ENCODE data around the gene LRSAM1. TPM values are rescaled to one million over a fixed set of nuclear protein-coding genes. Genes with fewer than 3 reads are reported as not detected.

LRSAM1 gene
- total RNA-seq, 1 donor from 2014 or later = 19.8 TPM

DNA sequence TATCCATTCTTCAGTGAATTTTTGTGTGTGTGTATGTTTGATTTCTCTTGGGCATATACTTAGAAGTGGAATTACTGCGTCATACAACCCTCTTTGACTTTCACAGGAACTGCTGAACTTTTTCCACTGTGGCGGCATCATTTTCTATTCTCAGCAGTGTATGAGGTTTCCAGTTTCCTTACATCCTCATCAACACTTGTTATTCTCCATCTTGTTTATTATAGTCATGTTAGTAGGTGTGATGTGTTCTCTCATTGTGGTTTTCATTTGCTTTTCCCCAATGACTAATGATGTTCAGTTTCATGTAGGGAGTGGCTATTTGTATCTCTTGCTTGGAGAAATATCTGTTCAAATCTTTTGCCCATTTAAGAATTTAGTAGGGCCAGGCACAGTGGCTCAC lies 24.6 kb upstream of the LRSAM1 start:
- no peak for DNase-seq (ENCODE audit: low read depth)

DNA sequence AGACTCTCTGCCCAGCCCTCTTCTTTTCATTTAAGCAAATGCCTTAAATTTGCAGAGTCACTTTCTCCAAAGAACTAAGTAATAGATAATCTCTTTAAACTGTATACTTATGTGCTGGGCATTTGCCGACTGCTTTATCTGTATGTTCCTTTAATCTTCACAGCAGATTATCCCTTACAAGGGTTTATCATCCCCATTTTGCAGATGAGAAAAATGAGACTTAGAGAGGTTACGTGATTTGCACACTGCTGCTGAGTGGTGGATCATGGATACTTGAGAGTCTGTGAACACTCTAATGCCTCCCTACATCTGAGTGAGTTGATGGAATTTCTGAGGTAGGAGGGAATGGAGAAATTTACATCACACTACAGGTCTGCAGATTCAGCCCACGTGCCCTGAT lies 23.0 kb upstream of the LRSAM1 start:
- no peak for DNase-seq (ENCODE audit: low read depth)

- DNase-seq (ENCODE audit: low read depth) = no peak
Observed at GRCh38 chr9:127430415-127430814, 20.9 kb upstream of the LRSAM1 start.

DNA sequence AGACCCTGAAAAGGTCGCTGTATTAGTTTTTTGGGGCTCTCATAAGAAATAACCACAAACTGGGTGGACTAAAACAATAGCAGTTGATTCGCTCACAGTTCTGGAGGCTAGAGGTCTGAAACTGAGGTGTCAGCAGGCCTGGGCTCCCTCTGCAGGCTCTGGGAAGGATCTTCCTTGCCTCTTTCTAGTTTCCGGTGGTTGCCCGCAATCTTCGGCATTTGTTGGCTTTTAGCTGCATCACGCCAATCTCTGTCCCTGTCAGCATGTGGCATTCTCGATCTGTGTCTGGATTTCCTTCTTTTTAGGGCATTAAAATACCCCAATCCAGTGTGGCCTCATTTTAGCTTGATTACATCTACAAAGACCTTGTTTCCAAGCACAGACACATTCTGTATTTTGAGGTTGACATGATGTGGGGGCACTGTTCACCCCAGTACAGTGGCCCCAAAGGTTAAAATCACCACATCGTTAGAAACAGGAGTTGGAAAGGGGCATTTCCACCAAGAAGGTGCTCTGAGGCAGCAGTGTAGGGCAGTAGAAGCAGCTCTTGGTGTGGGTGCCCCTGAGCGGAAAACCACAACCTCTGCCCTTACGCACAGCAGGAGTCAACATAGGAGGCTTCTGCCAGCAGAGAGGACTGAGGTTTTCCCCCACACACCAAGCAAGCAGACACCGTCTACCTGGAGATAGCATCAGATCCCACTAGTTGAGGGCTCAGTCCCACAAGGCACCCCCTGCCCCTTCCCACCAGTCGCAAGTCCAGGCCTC lies 13.6 kb upstream of the LRSAM1 start:
- no peak for DNase-seq (ENCODE audit: low read depth)

DNA sequence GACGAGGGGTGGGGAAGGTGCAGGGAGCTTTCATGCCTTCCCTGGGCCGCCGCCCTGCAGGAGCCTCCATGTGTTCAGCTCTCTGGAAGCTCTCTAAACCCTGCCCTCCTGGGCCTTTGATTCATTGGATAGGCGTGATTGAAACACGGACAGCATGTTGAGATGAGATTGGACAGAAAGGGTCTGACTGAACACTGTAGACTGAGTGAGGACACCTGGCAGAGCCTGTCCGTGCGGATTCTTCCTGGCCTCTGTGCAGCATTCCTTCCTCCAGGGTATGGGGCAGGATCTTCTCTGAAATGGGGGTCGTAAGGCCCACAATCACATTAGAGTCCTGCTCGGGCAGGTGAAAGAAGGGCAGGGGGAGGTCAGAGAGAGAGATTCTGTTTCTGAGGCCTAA lies 12.9 kb upstream of the LRSAM1 start:
- DNase-seq (ENCODE audit: low read depth) = no peak

DNA sequence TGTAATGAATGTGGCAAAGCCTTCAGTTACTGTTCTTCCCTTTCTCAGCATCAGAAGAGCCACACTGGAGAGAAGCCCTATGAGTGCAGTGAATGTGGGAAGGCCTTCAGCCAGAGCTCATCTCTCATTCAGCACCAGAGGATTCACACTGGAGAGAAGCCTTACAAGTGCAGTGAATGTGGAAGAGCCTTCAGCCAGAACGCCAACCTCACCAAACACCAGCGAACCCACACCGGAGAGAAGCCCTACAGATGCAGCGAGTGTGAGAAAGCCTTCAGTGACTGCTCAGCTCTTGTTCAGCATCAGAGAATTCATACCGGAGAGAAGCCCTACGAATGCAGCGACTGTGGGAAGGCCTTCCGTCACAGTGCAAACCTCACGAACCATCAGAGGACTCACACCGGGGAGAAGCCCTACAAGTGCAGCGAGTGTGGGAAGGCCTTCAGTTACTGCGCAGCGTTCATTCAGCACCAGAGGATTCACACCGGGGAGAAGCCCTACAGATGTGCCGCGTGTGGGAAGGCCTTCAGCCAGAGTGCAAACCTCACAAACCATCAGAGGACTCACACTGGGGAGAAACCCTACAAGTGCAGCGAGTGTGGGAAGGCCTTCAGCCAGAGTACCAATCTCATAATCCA lies 6.9 kb upstream of the LRSAM1 start:
- DNase-seq (ENCODE audit: low read depth) = no peak

GRCh38 chr9:127444921-127445850 lies 6.1 kb upstream of the LRSAM1 start:
- DNase-seq (ENCODE audit: low read depth) = peak; percentile 53

DNA sequence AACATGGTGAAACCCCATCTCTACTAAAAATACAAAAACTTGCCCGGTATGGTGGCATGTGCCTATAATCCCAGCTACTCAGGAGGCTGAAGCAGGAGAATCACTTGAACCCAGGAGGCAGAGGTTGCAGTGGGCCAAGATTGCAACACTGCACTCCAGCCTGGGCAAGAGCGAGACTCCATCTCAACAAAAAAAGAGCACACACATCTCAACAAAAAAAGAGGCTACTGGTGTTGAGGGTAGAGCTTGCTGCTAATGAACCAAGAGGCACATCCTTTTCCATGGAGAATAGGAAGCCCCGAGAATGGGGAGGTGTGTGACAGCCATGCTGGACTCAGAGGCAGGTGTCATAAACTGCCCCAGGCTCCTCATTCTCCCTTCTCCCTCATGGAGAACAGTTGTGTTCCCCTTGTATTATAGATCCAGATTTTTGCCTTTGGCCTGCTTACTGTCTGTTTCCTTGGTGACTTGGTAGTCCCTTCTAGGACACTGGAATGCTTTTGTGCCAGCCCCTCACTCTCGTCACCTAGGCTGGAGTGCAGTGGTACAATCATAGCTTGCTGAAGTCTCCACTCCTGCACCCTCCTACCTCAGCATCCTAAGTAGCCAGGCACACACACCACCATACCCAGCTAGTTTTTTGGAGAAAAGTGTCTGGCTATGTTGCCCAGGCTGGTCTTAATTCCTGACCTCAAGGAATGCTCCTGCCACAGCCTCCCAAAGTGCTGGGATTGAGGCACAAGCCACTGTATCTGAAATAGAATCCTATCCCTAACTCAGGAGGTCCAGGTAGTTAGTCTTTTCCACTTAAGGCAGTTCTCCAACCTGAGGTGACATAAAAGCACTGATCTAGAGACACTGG lies 5.2 kb upstream of the LRSAM1 start:
- DNase-seq (ENCODE audit: low read depth) = no peak

DNA sequence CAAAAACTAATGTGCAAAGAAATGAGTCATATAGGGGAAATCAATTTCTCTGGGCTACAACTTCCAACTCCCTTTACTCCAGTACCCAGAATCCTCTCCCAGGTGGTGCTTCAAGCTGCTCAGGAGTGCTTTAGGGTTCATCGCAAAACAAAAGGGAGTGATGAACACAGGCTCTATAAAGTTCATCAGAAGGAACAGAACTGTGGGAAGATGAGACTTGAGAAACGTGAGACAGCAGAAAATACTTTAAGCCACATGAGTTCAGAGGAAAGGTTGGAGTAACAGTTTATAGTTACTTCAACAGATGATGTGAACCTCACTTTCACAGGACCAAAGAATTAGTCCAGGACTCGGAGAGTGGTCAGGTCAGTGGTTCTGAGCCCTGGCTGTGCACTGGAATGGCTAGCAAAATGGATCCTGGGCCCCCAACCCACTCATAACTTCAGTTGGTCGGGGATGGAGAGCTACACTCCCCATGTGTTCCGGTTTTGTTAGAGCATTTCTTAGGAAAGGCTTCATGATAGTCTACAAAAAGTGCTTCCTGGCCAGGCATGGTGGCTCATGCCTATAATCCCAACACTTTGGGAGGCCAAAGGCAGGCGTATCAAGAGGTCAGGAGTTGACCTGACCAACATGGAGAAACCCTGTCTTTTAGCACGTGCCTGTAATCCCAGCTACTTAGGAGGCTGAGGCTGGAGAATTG lies 4.4 kb upstream of the LRSAM1 start:
- no peak for DNase-seq (ENCODE audit: low read depth)

- DNase-seq (ENCODE audit: low read depth) = no peak
Observed at GRCh38 chr9:127447416-127448111, 3.7 kb upstream of the LRSAM1 start.

DNA sequence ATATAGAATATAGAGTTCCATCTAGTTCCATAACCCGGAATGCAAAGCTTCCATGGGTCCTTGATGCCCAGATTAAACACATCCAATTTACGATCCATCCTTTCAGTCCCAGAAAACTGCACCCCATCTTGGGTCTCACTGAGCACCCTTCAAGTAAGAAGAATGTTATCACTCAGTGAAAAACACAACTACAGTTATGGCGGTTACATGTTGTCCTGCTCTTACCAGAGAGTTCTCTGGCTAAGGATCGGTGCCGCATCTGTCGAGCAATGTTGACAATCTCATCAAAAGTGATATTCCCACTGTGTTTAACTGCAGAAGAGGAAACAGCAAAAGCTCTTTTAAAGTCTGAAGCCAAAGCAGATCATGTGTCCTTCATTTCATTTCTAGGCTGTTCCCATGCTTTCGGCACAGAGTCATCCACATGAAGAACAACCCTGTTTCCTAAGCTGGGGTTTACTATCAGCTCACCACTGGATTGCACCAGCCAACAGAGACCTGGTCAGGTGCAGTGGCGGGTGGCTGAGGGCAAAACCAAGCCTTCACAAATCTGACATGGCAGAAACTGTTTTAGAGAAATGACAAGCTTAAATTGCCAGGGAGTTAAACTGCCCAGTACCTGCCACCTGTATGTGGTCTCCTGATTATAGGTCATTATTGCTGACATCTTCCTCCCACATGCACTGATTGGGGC lies 3.1 kb upstream of the LRSAM1 start:
- DNase-seq (ENCODE audit: low read depth) = no peak

- no peak for DNase-seq (ENCODE audit: low read depth)
Observed at GRCh38 chr9:127449332-127449966, 1.9 kb upstream of the LRSAM1 start.

DNA sequence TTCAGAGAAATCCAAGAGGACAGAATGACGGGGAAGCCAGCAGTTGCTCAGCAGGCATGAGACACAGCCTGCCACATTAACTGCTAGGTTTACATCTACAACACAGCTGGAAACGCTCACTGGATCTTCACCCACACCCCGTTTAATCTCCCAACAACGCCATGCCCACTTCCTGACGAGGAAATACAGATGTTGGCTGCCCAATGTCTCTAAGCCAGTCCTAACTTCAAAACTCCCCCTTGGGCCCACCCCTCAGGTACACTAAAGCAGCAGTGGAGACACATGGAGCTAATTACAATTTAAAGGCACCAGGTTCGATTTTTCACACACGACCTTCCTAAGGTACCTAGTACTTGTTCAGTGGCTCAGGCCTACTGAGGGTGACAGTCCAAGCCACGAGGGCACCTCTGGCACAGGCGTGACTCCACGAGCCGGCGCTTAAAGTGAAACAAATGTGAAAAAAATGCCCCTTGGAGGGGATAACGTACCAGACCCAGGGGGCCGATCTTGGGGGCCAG lies 1.0 kb upstream of the LRSAM1 start:
- DNase-seq (ENCODE audit: low read depth) = no peak

DNA sequence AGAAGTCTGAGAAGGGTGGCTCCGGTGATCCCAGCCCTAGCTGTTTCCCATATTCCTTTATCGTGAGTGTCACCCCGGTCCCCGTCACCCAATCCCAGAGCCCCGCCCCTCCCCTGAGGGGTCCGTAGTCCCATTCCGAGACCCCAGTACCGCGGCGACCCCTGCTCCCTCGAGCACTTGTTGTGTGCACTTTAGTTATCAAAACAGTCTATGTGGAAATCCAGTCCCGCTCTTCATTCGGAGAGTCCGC lies 223 bp downstream of the LRSAM1 start:
- DNase-seq (ENCODE audit: low read depth) = no peak

- no peak for DNase-seq (ENCODE audit: low read depth)
Observed at GRCh38 chr9:127451858-127452656, 747 bp downstream of the LRSAM1 start.

DNA sequence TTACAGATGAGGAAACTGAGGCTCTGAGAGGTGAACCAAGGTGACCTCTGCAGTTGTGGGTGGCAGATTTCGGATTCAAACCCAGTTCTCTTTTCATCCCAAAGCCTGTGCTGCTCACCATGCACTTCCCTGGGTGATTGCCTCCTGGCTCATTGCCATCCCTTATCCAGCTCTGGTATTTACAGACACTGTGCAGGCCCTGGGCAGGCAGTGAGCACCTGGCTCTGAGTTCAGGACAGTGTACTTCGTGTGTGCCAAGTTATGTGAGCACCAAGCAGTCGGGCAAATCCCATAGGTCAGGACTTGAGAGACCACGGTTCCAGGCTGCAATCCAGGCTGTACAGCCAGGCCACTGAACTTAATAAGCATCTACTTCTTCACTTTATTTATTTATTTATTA lies 1.4 kb downstream of the LRSAM1 start:
- DNase-seq (ENCODE audit: low read depth) = peak; percentile 38

GRCh38 chr9:127455324-127455992 lies 4.1 kb downstream of the LRSAM1 start:
- DNase-seq (ENCODE audit: low read depth) = no peak

Measured in renal cortical epithelial cell (primary cell).